ENCODE data around the gene PDZRN3. TPM values are rescaled to one million over a fixed set of nuclear protein-coding genes. Genes with fewer than 3 reads are reported as not detected.
"Not testable (repeated sequence)": the region's sequence is repeated elsewhere in the genome, so short reads cannot be mapped to it uniquely, and the experiment has no call there.

The PDZRN3 gene
- total RNA-seq, 1 donor from 2014 or later, result 75.9 TPM

GRCh38 chr3:73569246-73569760 lies 55.4 kb downstream of the PDZRN3 start:
- Histone ChIP-seq H3K27me3 (no peaks in the 10 kb centered on the region), H3K36me3 (no peaks in the 10 kb centered on the region), H3K9me3 (no peaks in the 10 kb centered on the region), H3K4me3 (no peak overlapping the region), H3K4me1 (peaks cover 35% of the 10 kb centered on the region), H3K27ac (no peak overlapping the region)
- TF ChIP-seq CTCF (IDR thresholded peaks at IDR 0.05), result no peak
- TF ChIP-seq POLR2AphosphoS5 (IDR thresholded peaks at IDR 0.05; ENCODE audit: insufficient read depth in 1 of 2, low read depth in 1 of 2), result no peak
- TF ChIP-seq POLR2A (IDR thresholded peaks at IDR 0.05), result no peak
- intact Hi-C loops (cut with DNase I), result no loop called here
- DNase-seq (ENCODE audit: extremely low spot score in 2 of 2), result no peak

DNA sequence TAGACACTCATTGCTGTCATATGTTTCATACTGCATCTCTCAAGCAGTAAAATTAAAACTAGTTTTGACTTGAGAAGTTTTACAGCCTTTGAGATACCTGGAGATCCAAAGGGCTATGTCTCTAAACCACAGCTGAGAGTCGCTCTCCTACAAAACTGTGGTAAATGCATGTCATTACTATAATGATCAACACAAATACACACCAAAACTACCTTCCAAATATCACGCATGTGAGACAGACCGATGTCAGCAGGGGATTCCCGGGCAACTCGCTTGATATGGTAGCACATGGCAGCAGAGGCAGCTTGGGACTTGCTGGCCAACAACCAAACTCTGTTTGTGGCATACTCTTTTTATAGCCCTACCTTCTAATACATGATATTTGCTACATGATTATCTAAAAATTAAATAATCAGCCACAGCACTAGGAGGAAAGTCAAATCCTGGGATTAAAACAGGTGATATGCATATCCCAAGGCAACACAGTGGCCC lies 56.3 kb downstream of the PDZRN3 start:
- no peaks in the 10 kb centered on the region for H3K9me3 ChIP-seq
- no peak overlapping the region for H3K4me3 ChIP-seq
- no peak overlapping the region for H3K27ac ChIP-seq
- intact Hi-C loops (cut with DNase I), result no loop called here
- TF ChIP-seq CTCF (IDR thresholded peaks at IDR 0.05) (no peak), POLR2AphosphoS5 (IDR thresholded peaks at IDR 0.05; ENCODE audit: insufficient read depth in 1 of 2, low read depth in 1 of 2) (no peak), POLR2A (IDR thresholded peaks at IDR 0.05) (no peak)
- peaks cover 42% of the 10 kb centered on the region for H3K4me1 ChIP-seq
- H3K36me3 ChIP-seq, result no peaks in the 10 kb centered on the region
- H3K27me3 ChIP-seq, result no peaks in the 10 kb centered on the region
- DNase-seq (ENCODE audit: extremely low spot score in 2 of 2), result no peak

DNA sequence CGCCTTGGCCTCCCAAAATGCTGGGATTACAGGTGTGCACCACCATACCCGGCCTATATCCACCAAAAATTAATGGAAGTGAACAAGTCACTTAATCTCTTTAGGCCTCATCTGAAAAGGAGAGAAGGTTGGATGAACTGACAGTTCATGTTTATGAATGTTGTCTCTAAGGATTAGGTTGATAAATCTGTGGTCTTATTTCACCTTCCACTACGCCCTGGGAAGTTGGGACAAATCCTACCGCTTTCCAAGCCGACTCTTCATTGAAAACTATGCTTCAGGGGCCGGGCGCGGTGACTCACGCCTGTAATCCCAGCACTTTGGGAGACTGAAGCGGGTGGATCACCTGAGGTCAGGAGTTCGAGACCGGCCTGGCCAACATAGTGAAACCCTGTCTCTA lies 59.4 kb downstream of the PDZRN3 start:
- H3K27ac ChIP-seq; DNase-seq (ENCODE audit: extremely low spot score in 2 of 2); H3K27me3 ChIP-seq; H3K36me3 ChIP-seq; intact Hi-C loops (cut with DNase I); H3K4me3 ChIP-seq; H3K9me3 ChIP-seq: not testable (repeated sequence)
- H3K4me1 ChIP-seq, result peaks cover 23% of the 10 kb centered on the region

DNA sequence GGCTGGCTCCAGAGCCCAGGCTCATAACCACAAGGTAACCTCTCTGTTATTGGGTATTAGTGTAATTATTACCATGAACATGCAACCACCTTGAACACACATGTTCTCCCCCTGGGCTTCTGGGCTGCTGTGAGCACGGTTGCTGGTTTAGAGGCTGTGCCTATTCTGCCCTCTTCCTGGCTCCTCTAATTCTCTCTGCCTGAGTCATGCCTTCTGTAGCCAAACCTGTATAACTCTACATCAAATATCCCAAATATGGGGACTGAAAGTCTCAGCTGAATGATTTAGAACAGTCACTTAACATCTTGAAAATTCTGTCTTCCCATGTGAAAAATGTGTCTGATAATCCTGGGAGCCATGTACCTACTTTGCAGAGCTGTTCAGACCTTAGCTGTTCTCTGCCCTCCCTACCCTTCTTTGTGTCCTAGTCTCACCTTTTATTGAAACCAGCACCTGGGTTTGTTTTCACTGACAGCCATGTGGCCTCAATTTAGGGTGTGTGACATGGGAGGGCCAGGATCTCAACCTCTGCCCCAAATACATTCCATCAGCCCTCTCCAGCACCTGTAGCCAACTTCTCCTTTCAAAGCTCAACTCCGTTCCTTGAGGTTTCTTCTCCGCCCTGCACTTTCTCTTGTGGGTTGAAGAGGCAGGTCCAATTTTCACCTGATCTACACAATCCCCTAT lies 60.7 kb downstream of the PDZRN3 start:
- H3K9me3 ChIP-seq, result no peaks in the 10 kb centered on the region
- H3K27me3 ChIP-seq, result no peaks in the 10 kb centered on the region
- no peak overlapping the region for H3K4me3 ChIP-seq
- no peak overlapping the region for H3K27ac ChIP-seq
- H3K36me3 ChIP-seq, result no peaks in the 10 kb centered on the region
- no peak for TF ChIP-seq CTCF (IDR thresholded peaks at IDR 0.05)
- no peak for TF ChIP-seq POLR2A (IDR thresholded peaks at IDR 0.05)
- TF ChIP-seq POLR2AphosphoS5 (IDR thresholded peaks at IDR 0.05; ENCODE audit: insufficient read depth in 1 of 2, low read depth in 1 of 2), result no peak
- DNase-seq (ENCODE audit: extremely low spot score in 2 of 2), result no peak
- H3K4me1 ChIP-seq, result peaks cover 28% of the 10 kb centered on the region
- intact Hi-C loops (cut with DNase I), result no loop called here

DNA sequence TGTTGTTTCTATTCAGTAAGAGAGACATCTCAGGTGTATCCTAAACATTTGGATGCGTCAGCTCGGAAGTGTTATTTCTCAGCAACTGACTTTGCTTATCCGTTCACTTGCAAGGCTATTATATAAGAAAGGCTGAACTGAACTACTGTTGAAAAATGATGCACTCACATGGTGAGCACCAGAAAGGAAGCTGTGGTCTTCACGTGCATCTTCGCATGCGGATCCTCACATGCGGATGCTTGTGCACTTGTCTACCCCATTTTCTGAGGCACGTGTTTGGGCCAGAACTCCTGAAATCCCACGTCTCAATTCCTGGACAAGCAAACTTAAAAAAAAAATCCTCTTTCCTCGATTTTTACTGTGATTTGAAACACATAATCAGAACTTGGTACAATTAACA lies 63.2 kb downstream of the PDZRN3 start:
- DNase-seq (ENCODE audit: extremely low spot score in 2 of 2), result no peak
- no peak overlapping the region for H3K27ac ChIP-seq
- no peaks in the 10 kb centered on the region for H3K27me3 ChIP-seq
- H3K4me3 ChIP-seq, result no peak overlapping the region
- no peaks in the 10 kb centered on the region for H3K36me3 ChIP-seq
- TF ChIP-seq CTCF (IDR thresholded peaks at IDR 0.05) (no peak), POLR2AphosphoS5 (IDR thresholded peaks at IDR 0.05; ENCODE audit: insufficient read depth in 1 of 2, low read depth in 1 of 2) (no peak), POLR2A (IDR thresholded peaks at IDR 0.05) (no peak)
- H3K4me1 ChIP-seq, result peaks cover 22% of the 10 kb centered on the region
- intact Hi-C loops (cut with DNase I), result no loop called here
- no peaks in the 10 kb centered on the region for H3K9me3 ChIP-seq
